Measurements from ENCODE around the gene TEX54.

- TF ChIP-seq CTCF (IDR thresholded peaks at IDR 0.05; ENCODE audit: low read length) (no peak), EZH2phosphoT487 (IDR thresholded peaks at IDR 0.05; ENCODE audit: low read length) (no peak), EZH2 (optimal IDR thresholded peaks at IDR 0.05; ENCODE audit: low read depth, low read length) (no peak)
Observed at GRCh38 chr11:62881579-62882430, 49.2 kb upstream of the TEX54 start.
